ENCODE results near the gene SLC9A5.
A peak's percentile ranks its signal among the peaks of the same experiment; 100 is the strongest.

The SLC9A5 gene

DNA sequence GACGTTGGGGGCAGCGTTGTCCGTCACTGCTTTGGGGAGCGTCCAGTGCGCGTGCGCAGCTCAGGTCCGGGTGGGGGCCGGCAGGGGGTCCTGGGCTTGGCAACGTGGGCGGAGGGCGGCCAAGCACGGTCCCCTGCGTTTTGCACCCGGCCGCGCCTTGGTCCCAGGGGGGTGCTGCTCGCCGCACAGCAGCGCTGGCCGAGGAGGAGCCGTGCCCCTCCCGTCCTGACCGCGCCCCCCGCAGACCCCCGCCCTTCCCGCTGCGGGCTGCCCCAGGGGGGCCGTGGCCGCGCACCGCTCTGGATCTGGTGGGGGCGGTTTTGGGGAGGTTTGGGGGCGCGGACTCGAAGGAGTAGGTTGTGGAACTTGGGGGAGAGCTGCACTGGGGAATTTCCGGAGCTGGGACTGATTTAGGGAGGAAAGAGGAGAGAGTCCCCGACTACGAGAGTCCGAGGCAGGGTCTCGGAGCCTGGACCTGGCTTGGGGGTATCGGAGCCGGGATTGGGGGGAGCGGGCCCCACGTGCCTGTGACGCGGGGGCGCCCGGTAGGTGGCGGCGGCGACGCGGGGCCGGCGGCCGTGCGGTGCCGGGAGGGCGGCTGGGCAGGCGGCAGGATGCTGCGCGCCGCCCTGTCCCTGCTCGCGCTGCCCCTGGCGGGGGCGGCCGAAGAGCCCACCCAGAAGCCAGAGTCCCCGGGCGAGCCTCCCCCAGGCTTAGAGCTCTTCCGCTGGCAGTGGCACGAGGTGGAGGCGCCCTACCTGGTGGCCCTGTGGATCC, at the start of gene SLC9A5:
Gene SLC9A5 (plus strand): TSS at position 579 of the 777 bp plus-strand sequence. CDS start 36 bp downstream, at position 615.
- Histone ChIP-seq H3K4me1 (ENCODE audit: control insufficient read depth, insufficient read depth, low read length) (peaks cover 13% of the 10 kb centered on the region), H3K4me3 (ENCODE audit: low read depth, low read length) (peak within 1 kb of the TSS; percentile 70)

DNA sequence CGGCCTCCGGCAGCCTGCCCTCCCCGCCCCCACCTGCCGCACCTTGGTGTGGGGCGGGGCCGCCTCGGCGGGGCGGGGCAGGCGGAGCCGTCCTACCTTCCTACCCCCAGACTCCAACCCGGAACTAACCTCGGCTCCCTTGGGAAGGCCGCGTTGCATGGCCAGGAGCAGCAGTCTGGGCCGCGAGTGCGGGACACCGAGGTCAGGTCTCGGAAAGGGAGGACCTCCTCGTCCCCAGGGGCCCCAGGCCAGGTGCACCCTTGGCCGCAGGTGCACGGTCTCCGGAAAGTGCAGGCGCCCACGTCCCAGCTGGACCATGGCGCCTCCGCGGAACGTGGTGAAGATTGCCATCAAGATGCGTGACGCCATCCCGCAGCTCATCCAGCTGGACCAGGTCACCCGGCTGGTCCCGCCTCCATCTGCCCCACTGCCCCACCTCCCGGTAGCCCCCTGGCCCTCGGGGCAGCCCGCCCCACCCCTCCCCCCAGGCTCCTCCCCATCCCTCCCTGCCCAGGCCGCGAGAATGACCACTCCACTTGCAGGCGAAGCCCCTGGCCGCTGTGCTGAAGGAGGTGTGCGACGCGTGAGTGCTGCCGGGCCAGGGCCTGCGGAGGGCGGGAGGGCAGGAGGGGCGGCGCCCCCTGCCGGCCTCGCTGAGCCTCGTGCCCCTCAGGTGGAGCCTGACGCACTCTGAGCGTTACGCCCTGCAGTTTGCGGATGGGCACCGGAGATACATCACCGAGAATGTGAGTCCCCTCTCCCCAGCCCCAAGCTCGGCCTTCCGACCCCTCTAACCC, 49.6 kb upstream of the SLC9A5 start, which contains the start of gene ELMO3:
Gene ELMO3 (plus strand): TSS at position 121 of the 797 bp plus-strand sequence. CDS start 196 bp downstream, at position 317.
- Histone ChIP-seq H3K36me3 (ENCODE audit: control insufficient read depth, insufficient read depth, low read length) (peaks cover 50% of the 10 kb centered on the region), H3K9me3 (ENCODE audit: control insufficient read depth, insufficient read depth, low read length) (no peaks in the 10 kb centered on the region), H3K4me1 (ENCODE audit: control insufficient read depth, insufficient read depth, low read length) (peaks cover 4% of the 10 kb centered on the region), H3K9ac (ENCODE audit: low read depth, low read length) (no peak within 1 kb of the TSS), H3K27me3 (ENCODE audit: control insufficient read depth, insufficient read depth, low read length) (no peaks in the 10 kb centered on the region), H3K4me3 (ENCODE audit: low read depth, low read length) (peak within 1 kb of the TSS; percentile 84)

More for the DNA sequence above, at the start of gene SLC9A5:
- H3K9ac ChIP-seq (ENCODE audit: low read depth, low read length), result no peak within 1 kb of the TSS
- H3K36me3 ChIP-seq (ENCODE audit: control insufficient read depth, insufficient read depth, low read length), result no peaks in the 10 kb centered on the region
- peaks cover 23% of the 10 kb centered on the region for H3K27me3 ChIP-seq (ENCODE audit: control insufficient read depth, insufficient read depth, low read length)
- no peaks in the 10 kb centered on the region for H3K9me3 ChIP-seq (ENCODE audit: control insufficient read depth, insufficient read depth, low read length)

GRCh38 chr16:67199808-67200198, 49.0 kb upstream of the SLC9A5 start:
- Histone ChIP-seq H3K4me3 (ENCODE audit: low read depth, low read length) (peak overlapping the region; percentile 75), H3K9me3 (ENCODE audit: control insufficient read depth, insufficient read depth, low read length) (no peaks in the 10 kb centered on the region), H3K36me3 (ENCODE audit: control insufficient read depth, insufficient read depth, low read length) (peaks cover 46% of the 10 kb centered on the region), H3K9ac (ENCODE audit: low read depth, low read length) (no peak overlapping the region), H3K4me1 (ENCODE audit: control insufficient read depth, insufficient read depth, low read length) (peaks cover 4% of the 10 kb centered on the region), H3K27me3 (ENCODE audit: control insufficient read depth, insufficient read depth, low read length) (no peaks in the 10 kb centered on the region)

GRCh38 chr16:67200491-67200890, 48.3 kb upstream of the SLC9A5 start:
- Histone ChIP-seq H3K4me3 (ENCODE audit: low read depth, low read length) (no peak overlapping the region), H3K9me3 (ENCODE audit: control insufficient read depth, insufficient read depth, low read length) (no peaks in the 10 kb centered on the region), H3K4me1 (ENCODE audit: control insufficient read depth, insufficient read depth, low read length) (peaks cover 4% of the 10 kb centered on the region), H3K36me3 (ENCODE audit: control insufficient read depth, insufficient read depth, low read length) (peaks cover 39% of the 10 kb centered on the region), H3K27me3 (ENCODE audit: control insufficient read depth, insufficient read depth, low read length) (no peaks in the 10 kb centered on the region), H3K9ac (ENCODE audit: low read depth, low read length) (no peak overlapping the region)

DNA sequence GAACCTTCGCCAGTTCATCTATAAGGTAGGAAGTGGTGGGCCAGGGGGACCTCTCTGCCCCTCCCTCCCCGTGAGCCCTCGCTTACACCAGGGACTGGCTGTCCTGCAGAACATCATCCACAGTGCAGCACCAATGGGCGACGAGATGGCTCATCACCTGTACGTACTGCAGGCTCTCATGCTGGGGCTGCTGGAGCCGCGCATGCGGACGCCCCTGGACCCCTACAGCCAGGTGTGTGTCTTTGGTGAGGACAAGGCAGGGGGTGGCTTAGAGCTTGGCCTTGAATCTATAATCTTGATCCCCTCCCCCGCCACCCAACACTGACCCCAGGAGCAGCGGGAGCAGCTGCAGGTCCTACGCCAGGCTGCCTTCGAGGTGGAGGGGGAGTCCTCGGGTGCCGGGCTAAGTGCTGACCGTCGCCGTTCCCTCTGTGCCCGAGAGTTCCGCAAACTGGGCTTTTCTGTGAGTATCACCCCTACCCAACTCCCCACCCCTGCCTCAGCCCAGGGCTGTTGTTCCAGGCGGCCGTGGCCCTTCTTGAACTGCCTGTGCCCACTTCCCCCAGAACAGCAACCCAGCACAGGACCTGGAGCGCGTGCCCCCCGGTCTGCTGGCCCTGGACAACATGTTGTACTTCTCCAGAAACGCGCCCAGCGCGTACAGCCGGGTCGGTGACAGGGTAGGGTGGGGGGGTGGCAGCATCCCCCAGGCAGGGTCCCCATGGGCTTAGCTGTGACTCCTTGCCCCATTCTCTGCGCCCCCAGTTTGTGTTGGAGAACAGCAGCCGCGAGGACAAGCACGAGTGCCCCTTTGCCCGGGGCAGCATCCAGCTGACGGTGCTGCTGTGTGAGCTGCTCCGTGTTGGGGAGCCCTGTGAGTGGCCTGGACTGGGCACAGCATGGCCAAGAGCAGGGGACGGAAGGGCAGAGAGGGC, 47.1 kb upstream of the SLC9A5 start:
- peaks cover 4% of the 10 kb centered on the region for H3K4me1 ChIP-seq (ENCODE audit: control insufficient read depth, insufficient read depth, low read length)
- no peaks in the 10 kb centered on the region for H3K27me3 ChIP-seq (ENCODE audit: control insufficient read depth, insufficient read depth, low read length)
- no peak overlapping the region for H3K9ac ChIP-seq (ENCODE audit: low read depth, low read length)
- no peak overlapping the region for H3K4me3 ChIP-seq (ENCODE audit: low read depth, low read length)
- peaks cover 27% of the 10 kb centered on the region for H3K36me3 ChIP-seq (ENCODE audit: control insufficient read depth, insufficient read depth, low read length)
- no peaks in the 10 kb centered on the region for H3K9me3 ChIP-seq (ENCODE audit: control insufficient read depth, insufficient read depth, low read length)

DNA sequence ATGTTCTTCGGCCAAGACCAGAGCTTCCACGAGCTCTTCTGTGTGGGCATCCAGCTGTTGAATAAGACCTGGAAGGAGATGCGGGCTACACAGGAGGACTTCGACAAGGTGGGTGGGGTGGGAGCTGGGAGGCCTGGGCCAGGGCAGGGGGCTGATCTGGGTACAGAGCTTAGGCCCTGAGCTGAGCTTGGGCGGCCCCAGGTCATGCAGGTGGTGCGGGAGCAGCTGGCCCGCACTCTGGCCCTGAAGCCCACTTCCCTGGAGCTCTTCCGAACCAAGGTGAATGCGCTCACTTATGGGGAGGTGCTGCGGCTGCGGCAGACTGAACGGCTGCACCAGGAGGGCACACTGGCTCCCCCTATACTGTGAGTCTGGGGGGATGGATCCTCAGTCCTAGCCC, 46.4 kb upstream of the SLC9A5 start:
- Histone ChIP-seq H3K4me1 (ENCODE audit: control insufficient read depth, insufficient read depth, low read length) (peaks cover 6% of the 10 kb centered on the region), H3K9ac (ENCODE audit: low read depth, low read length) (no peak overlapping the region), H3K4me3 (ENCODE audit: low read depth, low read length) (no peak overlapping the region), H3K27me3 (ENCODE audit: control insufficient read depth, insufficient read depth, low read length) (no peaks in the 10 kb centered on the region), H3K9me3 (ENCODE audit: control insufficient read depth, insufficient read depth, low read length) (no peaks in the 10 kb centered on the region), H3K36me3 (ENCODE audit: control insufficient read depth, insufficient read depth, low read length) (peaks cover 21% of the 10 kb centered on the region)

GRCh38 chr16:67202956-67203493, 45.8 kb upstream of the SLC9A5 start:
- Histone ChIP-seq H3K4me3 (ENCODE audit: low read depth, low read length) (no peak overlapping the region), H3K9ac (ENCODE audit: low read depth, low read length) (no peak overlapping the region), H3K4me1 (ENCODE audit: control insufficient read depth, insufficient read depth, low read length) (peaks cover 6% of the 10 kb centered on the region), H3K27me3 (ENCODE audit: control insufficient read depth, insufficient read depth, low read length) (no peaks in the 10 kb centered on the region), H3K36me3 (ENCODE audit: control insufficient read depth, insufficient read depth, low read length) (peaks cover 15% of the 10 kb centered on the region), H3K9me3 (ENCODE audit: control insufficient read depth, insufficient read depth, low read length) (no peaks in the 10 kb centered on the region)

GRCh38 chr16:67204076-67204475, 44.7 kb upstream of the SLC9A5 start:
- Histone ChIP-seq H3K36me3 (ENCODE audit: control insufficient read depth, insufficient read depth, low read length) (peaks cover 11% of the 10 kb centered on the region), H3K9me3 (ENCODE audit: control insufficient read depth, insufficient read depth, low read length) (no peaks in the 10 kb centered on the region), H3K4me1 (ENCODE audit: control insufficient read depth, insufficient read depth, low read length) (peaks cover 4% of the 10 kb centered on the region), H3K4me3 (ENCODE audit: low read depth, low read length) (no peak overlapping the region), H3K27me3 (ENCODE audit: control insufficient read depth, insufficient read depth, low read length) (no peaks in the 10 kb centered on the region), H3K9ac (ENCODE audit: low read depth, low read length) (no peak overlapping the region)

GRCh38 chr16:67206129-67206837, 42.5 kb upstream of the SLC9A5 start:
- Histone ChIP-seq H3K9ac (ENCODE audit: low read depth, low read length) (peak overlapping the region; percentile 24), H3K36me3 (ENCODE audit: control insufficient read depth, insufficient read depth, low read length) (peaks cover 11% of the 10 kb centered on the region), H3K4me3 (ENCODE audit: low read depth, low read length) (no peak overlapping the region), H3K4me1 (ENCODE audit: control insufficient read depth, insufficient read depth, low read length) (peaks cover 2% of the 10 kb centered on the region), H3K27me3 (ENCODE audit: control insufficient read depth, insufficient read depth, low read length) (no peaks in the 10 kb centered on the region), H3K9me3 (ENCODE audit: control insufficient read depth, insufficient read depth, low read length) (no peaks in the 10 kb centered on the region)

GRCh38 chr16:67206838-67207248, 41.9 kb upstream of the SLC9A5 start:
- peak overlapping the region; percentile 24 for H3K9ac ChIP-seq (ENCODE audit: low read depth, low read length)
- peaks cover 2% of the 10 kb centered on the region for H3K4me1 ChIP-seq (ENCODE audit: control insufficient read depth, insufficient read depth, low read length)
- H3K27me3 ChIP-seq (ENCODE audit: control insufficient read depth, insufficient read depth, low read length), result peaks cover under 1% of the 10 kb centered on the region
- H3K9me3 ChIP-seq (ENCODE audit: control insufficient read depth, insufficient read depth, low read length), result no peaks in the 10 kb centered on the region
- H3K4me3 ChIP-seq (ENCODE audit: low read depth, low read length), result no peak overlapping the region
- H3K36me3 ChIP-seq (ENCODE audit: control insufficient read depth, insufficient read depth, low read length), result peaks cover 11% of the 10 kb centered on the region

All from iPS-15b (cell line).